Measurements from ENCODE around the gene PCYOX1L.

Gene PCYOX1L

DNA sequence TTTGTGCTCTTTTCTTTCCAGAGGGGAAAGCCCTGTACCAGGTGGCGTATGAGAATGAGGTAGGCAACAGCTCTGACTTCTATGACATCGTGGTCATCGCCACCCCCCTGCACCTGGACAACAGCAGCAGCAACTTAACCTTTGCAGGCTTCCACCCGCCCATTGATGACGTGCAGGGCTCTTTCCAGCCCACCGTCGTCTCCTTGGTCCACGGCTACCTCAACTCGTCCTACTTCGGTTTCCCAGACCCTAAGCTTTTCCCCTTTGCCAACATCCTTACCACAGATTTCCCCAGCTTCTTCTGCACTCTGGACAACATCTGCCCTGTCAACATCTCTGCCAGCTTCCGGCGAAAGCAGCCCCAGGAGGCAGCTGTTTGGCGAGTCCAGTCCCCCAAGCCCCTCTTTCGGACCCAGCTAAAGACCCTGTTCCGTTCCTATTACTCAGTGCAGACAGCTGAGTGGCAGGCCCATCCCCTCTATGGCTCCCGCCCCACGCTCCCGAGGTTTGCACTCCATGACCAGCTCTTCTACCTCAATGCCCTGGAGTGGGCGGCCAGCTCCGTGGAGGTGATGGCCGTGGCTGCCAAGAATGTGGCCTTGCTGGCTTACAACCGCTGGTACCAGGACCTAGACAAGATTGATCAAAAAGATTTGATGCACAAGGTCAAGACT, 10.3 kb downstream of the PCYOX1L start:
- DNase-seq (ENCODE audit: low read depth in 2 of 2) = no peak

DNA sequence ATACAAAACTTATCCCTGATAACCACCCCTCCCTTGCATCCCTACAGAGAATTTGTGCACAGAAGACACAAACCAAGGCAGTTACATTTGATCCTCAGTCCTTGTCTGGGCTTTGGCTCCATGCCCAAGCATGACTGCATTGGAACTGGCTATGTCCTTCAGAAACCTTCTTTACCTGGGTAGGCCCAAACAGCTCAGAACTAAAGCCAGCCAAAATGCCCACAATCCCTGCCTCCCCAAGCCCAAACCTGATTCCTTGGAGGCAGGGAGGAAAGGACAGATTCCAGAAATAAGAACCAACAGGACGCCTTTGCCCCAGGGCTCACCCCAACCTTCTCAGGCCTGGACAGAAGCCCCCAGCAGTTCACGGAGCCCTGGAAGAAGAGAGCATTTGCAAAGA, 13.0 kb downstream of the PCYOX1L start:
- no peak for DNase-seq (ENCODE audit: low read depth in 2 of 2)

DNA sequence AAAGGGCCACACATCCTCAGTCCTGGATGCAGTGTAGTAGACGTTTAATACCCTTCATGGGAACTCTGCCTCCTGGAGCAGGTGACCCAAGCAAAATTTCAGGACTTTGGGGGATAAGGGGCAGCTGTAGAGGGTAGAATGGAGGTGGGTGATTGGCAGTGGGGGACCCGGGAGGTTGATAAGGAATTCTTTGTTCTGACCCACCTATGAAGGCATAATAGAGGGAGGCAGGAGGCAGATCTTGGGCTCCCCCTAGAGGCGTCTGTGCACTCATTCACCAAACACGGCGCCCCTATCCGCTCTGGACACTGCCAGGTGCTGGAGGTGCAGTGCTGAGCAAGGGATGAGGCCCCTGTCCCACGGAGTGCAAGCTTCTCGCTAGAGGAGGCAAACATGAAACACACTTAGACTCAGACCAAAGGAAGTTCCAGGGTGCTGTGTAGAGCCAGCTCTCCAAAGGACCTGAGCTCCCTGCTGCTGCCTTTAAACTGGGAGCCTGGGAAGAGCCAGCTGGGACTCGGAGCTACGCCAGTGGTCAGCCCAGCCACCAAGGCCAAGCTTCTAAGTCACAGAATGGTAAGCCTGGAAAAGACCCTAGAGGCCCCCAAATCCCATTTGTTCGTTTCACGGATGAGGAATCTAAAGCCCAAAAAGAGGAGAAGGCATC, 13.6 kb downstream of the PCYOX1L start:
- peak in 1 of 2 donors; percentile 34 for DNase-seq (ENCODE audit: low read depth in 2 of 2)

DNA sequence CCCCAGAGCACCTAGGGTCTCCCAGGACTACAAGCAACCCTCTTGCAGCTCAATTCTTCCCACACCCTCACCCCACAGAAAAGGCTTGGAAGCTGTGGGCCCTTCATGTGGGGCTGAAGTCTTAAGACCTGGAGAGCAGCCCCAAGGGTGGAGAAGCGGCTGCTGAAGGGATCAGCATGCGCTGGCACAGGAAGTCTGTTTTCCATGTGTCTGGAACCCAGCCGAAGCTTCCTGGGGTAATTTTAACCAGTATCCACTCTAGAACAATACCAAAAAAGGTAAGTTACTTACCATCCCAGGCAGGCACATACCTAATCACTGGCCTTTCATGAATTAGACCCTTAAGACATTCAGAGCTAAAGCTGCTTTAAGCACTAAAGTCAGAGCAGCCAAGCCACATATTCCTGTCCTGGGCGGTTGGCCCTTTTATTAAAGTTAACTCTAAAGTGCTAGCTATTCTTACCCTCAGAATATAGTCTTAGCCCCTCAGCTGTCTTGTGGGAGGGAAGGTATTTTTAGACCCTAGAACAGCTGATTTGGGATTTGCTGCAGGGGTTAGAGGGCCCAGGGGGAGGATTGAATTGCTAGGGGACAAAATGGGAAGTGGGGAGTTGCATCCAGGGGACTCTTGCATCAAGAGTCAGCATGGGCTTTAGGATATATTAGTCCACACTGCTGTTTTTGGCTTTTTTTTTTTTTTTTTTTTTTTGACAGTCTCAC, 14.4 kb downstream of the PCYOX1L start:
- no peak for DNase-seq (ENCODE audit: low read depth in 2 of 2)

DNA sequence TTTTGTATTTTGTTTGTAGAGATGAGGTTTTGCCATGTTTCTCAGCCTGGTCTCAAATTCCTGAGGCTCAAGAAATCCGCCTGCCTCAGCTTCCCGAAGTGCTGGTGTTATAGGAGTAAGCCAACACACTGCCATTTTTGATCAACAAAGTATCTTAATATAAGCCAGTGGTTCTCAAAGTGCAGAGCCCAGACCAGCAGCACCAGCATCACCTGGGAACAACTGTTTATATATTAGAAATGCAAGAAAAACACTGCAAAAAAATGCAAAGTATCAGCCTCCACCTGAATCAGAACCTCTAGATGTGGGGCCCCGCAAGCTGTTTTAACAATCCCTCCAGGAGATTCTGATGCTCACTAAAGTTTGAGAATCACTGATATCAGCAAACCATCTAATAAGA, 15.1 kb downstream of the PCYOX1L start:
- no peak for DNase-seq (ENCODE audit: low read depth in 2 of 2)

DNA sequence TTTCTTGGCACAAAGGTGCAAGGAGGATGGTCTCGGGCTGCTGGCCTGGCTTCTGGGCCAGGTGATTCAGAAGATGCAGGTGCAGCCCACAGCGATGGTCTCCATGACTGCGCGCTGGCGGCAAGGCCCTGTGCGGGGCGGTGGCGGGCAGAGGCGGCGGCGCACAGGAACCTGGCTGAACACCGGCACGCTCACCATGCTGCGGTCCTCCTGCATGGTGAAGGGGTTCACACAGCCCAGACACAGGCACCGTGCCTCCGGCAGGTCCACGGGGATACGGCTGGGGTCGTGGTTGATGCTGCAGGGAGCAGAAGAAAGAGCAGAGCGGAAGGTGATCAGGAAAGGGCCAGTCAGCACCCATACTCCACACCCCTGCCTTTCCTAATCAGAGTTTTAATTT, 16.5 kb downstream of the PCYOX1L start:
- DNase-seq (ENCODE audit: low read depth in 2 of 2) = no peak

DNA sequence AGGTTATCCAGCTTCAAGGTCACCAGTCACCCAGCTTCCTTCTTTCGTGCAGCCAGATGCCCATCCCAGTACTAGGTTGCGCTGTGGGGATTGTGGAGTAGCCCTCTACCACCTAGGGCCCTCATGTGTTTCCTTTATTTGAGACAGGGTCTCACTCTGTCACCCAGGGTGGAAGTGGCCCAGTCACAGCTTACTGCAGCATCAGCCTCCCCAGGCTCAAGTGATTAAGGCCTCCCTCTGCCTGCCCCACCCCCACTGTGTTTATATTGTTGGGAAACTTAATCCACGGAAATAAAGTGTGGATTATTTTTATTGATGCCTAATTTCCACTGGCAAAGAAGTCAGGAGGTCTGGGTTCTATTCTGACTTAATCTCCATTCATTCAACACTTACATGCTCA, 17.0 kb downstream of the PCYOX1L start:
- DNase-seq (ENCODE audit: low read depth in 2 of 2) = no peak

DNA sequence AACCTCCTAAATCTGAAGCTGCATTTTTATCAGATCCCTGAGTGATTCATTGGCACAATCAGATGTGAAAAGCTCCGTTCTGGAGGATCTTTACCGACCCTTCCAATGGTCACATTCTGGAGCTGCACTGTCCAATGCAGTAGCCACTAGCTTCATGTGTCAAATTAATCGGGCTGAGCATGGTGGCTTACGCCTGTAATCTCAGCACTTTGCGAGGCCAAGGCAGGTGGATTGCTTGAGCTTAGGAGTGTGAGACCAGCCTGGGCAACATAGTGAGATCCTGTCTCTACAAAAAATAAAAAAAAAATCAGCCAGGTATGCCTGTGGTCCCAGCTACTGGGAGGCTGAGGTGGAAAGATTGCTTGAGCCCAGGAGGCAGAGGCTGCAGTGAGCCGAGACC, 17.6 kb downstream of the PCYOX1L start:
- DNase-seq (ENCODE audit: low read depth in 2 of 2) = no peak

DNA sequence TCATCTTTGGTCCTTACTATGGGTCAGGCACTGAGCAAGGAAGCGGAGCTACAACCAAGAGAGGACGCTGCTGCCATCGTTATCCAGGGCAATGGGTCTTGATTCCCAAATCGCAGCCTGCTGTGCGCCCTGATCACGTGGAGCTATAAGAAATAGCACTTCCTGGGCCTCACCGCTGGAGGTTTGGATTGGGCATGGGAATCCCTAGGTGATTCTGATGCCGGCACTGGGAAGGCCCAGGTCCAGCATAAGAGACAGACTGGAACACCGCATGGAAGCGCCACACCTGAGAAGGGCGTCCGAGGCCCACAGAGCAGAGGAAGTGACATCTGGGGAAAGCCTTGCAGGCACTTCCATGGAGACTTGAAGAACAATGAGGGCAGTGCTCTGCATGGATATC, 18.3 kb downstream of the PCYOX1L start:
- DNase-seq (ENCODE audit: low read depth in 2 of 2) = no peak

DNA sequence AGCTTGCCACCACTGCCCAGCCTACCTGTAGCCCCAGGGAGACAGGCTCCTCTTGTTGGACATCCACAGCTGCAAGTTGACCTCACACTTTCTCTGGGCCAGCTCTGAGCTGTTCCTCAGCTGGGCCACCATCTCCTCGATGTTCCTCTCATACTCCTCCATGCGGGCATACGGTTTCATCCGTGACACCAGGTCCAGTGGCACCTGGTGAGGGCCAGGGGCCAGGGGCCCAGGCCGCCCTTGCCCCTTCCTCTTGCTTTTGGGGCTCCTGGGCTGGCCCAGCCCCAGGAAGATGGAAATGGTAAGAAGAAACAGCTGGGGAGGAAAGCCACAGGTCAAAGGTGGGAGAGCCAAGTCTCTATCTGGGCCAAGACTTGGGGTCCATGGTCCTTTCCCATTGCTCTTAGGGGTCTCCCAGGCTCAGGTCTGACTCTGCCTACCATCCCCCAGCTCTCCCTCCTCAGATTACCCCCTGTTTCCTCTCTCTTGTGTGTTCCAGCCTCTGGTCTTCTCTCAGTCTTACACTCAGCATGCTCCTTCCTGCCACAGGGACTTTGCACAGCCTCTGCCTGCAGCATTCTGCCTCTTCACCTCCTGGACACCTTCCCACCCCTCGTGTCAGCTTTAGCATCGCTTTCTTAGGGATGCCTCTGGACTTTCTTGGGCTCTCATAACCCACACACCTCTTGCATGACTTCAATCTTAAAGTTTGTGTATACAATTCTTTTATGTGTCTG, 19.0 kb downstream of the PCYOX1L start:
- DNase-seq (ENCODE audit: low read depth in 2 of 2) = no peak

DNA sequence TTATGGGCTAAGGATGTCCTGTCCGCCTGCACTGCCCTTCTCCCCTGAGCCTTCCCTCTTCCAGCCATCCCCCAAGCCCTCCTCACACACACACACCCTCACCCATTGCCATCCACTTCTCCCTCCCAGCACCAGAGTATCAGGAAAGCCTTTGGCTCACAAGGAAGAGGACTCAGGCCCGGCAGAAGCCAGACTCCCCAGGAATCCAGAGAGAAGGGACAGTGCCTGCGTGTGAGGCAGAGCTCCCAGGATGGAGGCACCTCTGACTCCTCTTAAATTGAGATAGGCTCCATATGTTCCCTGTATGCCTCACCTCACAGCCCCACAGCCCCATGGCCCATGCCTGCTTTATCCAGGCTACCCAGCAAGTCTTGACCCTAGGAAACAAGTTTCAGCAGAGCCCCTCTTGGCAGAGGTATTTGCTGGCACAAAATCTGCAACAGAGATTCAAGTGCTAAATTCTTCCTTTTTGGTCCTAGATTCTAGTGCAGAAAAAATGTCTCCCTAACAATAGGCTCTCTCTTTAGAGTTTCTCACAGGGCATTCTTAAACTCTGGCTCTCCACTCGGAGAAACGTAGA, 20.5 kb downstream of the PCYOX1L start:
- no peak for DNase-seq (ENCODE audit: low read depth in 2 of 2)

DNA sequence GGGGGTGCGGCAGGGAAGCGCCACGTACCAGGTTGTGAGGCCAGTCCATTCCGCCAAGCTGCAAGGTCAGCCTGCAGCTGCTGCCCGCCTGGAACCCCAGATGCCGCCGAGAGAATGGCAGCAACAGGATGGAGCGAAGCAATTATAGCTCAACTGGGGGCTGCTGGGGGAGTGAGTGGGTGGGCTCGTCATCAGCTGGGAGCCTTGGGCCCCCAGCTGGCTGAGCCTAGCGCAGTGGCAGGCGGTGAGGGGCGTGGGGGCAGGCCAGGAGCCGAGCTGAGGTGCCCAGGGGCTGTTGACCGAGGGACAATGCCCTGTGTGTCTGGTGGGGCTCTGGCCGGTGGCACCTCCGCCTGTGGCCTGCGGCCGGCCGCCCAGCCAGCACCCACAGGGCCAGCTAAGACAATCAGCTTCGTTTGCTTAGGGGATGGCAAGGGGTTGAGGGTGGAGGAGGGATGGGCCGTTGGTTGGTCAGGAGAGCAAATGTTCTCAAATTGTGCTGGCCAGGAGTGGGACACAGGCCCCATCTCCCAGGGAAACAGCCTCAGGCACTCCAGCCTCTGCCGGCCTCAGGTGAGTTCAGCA, 21.4 kb downstream of the PCYOX1L start, which contains the start of gene IL17B:
Gene IL17B (minus strand): TSS at position 116 of the 585 bp plus-strand sequence. CDS start 67 bp downstream, at position 49.
- no peak for DNase-seq (ENCODE audit: low read depth in 2 of 2)

DNA sequence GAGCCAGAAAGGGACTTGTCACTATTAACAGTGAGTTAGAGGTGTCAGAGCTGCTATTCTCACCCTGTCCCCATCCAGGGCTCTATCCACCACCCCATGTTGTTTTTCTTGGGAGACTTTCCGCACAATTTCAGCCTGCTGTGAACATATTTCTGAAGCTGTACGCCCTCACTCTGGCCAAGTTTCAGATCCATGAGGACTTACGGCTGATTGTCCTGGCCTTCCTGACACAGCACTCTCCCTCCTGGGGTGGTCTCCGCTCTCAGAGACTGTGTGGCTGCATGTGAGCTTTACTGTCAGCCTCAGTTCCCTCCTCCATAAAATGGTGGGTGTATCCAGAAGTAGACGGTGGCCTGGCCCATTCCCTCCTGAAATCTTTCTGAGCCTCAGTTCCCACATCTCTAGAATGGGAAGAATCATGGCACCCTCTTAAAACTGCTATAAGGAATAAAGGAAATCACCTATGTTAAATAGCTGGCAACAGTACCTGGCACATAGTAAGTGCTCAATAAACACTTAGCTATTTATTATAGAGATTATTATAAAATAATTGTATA, 22.1 kb downstream of the PCYOX1L start:
- no peak for DNase-seq (ENCODE audit: low read depth in 2 of 2)

DNA sequence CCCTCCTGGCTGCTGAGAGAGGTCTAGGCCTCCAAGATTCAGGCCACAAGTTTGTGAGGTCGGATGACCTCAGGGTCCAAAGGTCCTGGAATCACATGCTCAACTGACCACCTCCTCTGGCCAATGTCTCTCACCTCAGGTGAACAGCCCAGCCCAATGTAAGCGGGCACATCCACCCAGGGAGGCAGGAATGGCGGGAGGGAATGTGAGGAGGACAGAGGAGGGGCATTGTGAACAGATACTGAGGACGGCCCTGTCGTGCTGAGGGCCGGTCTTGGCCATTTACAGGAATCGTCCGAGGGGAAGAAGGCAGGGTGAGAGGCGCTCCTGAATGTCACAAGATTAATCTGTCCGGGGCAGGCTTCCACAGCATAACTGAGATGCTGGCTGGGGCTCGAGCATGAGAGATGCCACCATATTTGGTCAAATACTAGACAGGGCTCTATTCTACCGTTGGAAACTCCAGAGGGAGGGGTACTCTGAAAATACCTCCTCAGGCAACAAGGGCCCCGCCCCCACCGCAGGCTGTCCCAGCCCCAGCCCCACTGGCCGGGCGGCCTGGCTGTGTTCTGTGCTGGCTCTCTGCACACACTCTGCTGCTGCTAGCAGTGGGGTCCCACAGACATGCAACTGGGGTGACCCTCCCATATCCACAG, 22.7 kb downstream of the PCYOX1L start:
- DNase-seq (ENCODE audit: low read depth in 2 of 2) = no peak

DNA sequence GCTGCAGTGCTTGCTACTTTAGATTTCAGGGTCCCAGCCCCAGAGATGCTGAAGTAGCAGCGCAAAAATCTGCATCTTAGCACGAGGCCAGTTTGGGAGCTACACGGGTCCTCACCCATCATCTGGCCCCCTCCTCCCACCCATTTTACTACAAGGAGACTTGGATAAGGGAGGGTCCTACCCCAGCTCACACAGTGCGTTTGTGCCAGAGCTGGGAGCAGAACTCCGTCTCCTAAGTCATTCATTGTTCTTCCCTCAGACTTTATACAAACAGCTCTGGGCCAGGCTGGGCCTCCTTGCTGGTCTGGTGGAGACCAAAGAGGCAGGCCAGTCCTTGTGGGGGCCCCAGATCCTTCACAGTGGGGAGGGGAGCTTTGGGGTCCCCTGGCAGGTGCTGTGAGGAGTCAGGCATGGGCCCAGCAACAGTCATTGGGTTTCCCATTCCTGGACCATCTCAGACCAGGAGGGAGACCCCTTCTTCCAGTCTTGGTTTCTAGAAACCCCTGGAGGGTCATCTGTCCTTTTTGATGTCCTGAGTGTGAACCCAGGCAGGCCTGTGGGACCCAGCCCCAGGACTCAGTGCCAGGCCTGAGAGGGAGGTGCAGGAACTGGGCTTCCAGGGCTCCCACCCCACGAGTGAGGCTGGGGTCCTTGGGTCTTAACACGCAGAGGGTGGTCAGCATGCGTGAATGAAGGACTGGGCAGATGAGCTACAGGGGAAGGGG, 23.6 kb downstream of the PCYOX1L start:
- DNase-seq (ENCODE audit: low read depth in 2 of 2) = no peak

DNA sequence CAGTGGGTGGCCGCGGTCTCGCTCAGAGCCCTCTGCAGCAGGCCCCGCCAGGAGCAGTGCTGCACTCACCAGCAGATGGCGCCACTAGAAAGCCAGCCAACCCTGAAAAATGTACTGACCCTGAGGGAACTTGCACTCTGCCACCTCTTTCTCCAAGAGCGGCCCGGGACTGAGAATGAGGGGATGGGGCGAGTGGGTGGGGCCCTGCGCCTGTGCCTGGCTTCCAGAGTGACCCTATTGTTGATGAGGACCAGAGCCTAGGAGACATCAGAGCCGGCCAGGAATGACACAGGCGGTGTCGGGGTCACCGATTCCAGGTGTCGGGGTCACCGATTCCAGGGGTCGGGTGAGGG, 24.1 kb downstream of the PCYOX1L start:
- peak; percentile 36 to 46 for DNase-seq (ENCODE audit: low read depth in 2 of 2)

DNA sequence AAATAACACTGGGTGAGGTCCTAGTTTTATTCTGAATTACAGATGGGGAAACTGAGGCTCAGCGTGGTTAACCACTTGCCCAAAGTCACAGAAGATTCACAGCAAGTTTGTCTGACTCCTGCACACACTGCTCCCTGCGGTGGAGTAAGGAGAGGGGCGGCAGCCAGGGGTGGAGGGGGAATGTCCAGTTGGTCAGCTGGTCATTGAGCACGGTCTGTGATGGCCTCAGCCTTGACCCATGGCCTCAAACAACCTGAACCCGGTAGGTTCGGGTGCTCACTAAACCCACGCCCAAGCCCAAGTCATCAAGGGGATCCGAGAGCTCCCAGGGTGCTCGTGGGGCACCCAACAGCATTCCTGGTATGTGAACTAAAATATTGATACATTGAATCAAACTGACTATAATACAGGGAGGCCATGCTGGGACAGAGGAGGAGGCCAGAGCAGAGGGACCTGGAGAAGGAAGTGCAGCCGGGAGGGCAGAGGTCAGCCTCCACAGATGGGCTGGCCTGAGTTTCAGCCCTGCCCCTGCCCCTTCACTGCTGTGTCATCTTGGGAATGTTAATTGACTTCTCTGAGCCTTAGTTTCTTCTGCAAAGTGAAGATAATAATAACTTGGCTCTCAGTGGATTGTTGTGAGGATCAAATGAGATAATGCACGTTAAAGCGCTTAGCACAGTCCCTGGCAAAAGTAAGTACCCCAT, 24.8 kb downstream of the PCYOX1L start:
- DNase-seq (ENCODE audit: low read depth in 2 of 2) = no peak

DNA sequence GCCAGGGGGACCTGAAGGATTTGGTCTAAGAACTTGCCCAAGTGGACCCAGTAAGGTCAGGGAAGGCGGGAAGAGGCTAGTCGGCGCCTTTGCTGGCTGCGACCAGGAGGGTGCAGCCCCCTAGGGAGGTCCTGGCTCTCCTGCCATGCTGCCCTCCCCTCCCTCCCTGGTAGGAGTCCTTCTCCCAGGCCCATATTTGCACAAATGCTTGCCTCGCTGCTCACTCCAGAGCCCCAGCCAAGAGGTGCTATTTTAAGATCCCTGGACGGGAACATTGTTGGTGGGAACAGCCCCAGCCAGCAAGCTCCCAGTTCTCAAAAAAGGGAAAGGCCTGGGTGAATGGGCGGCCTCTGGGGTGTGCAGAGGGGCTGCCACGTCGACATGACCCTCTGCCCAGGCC, 25.6 kb downstream of the PCYOX1L start:
- no peak for DNase-seq (ENCODE audit: low read depth in 2 of 2)

DNA sequence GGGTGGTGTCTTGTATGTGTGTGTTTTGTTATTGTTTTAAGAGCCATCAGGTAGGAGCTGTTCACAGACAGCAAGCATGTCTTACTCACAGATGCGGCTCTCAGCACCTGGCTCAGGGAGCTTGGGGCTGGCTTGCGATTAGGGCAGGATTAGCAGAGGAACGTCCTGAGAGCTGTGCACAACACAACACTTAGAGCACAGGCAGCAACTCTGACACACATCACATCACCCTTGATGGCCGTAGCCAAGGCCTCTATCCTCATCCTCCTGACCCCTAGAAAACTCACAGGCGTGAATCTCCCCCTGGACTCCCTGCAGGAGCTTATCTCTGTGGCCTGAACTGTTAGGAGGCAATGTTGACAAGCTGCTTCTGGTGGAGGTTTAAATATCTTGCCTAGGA, 28.3 kb downstream of the PCYOX1L start:
- no peak for DNase-seq (ENCODE audit: low read depth in 2 of 2)
